GM12878 (cell line): ENCODE results near the gene SARDH. TPM values are rescaled to one million over a fixed set of nuclear protein-coding genes. Genes with fewer than 3 reads are reported as not detected.

Experiments
- CUX1 ChIP-seq: IDR thresholded peaks from 2 replicates; pipeline ENCODE4 v1.6.1; 2012; ENCODE audit warnings: improper control_type of control experiment, low read depth, low read length; ENCODE audit not compliant: insufficient replicate concordance
- SMARCA5 ChIP-seq: fragments of 450-650 bp; IDR thresholded peaks from 2 replicates; pipeline ENCODE4 v1.6.1; 2017; ENCODE audit warnings: mild to moderate bottlenecking
- ZNF207 ChIP-seq: fragments of 450-650 bp; IDR thresholded peaks from 2 replicates; pipeline ENCODE4 v1.6.1; 2014; ENCODE audit warnings: antibody characterized with exemption, mild to moderate bottlenecking, borderline replicate concordance
- ZNF384 ChIP-seq: IDR thresholded peaks from 2 replicates; pipeline ENCODE4 v1.6.1; 2012; ENCODE audit warnings: low read depth, mild to moderate bottlenecking, low read length, improper control_type of control experiment, borderline replicate concordance
- polyA plus RNA-seq, 11 experiments: library from polyadenylated mRNA; depleted of rRNA in 4 of 11; unstranded in 6 of 11; stranded (reverse) in 5 of 11; fragments of >200 nt; fragmentation: Nextera tagmentation in 4 of 11; fragmentation: Illumina TruSeq in 1 of 11; extraction: Ambion mirVana in 4 of 11; extraction: Trizol in 1 of 11; gene quantifications; 1 replicate in 1 of 11; 2 replicates in 10 of 11; pipeline versions ENCODE4 v1.2.1 to v1.2.3, GENCODE V29; 2011 to 2016; ENCODE audit warnings: inconsistent platforms in 2 of 11, missing spikeins in 2 of 11, low read depth in 1 of 11
- total RNA-seq, 4 experiments: library from RNA; depleted of rRNA in 3 of 4; stranded (reverse); fragments of >200 nt in 3 of 4; fragmentation: Illumina TruSeq in 1 of 4; extraction: Trizol in 1 of 4; gene quantifications; 2 replicates each; pipeline versions ENCODE4 v1.2.1 to v1.2.3, GENCODE V29; 2013 to 2021
- TF ChIP-seq, protein P1 (sequence below): fragments of 450-650 bp; formaldehyde crosslinking; IDR thresholded peaks from 2 replicates; pipeline ENCODE4 v1.5.0; 2022; ENCODE audit warnings: mild to moderate bottlenecking, missing genetic modification characterization

The SARDH gene
- total and polyA plus RNA-seq, 10 of the 15 experiments (the other 5 are each of a cell fraction or from before 2014, with no cell fraction given) = 0.03 to 0.15 (median 0.10) TPM; not detected in 6

GRCh38 chr9:133635533-133636531, 102.3 kb downstream of the SARDH start, which contains the start of gene DBH (continued):
- TF ChIP-seq CUX1 = no peak
- TF ChIP-seq ZNF384 = no peak
- no peak for TF ChIP-seq ZNF207
- TF ChIP-seq, protein P1, sequence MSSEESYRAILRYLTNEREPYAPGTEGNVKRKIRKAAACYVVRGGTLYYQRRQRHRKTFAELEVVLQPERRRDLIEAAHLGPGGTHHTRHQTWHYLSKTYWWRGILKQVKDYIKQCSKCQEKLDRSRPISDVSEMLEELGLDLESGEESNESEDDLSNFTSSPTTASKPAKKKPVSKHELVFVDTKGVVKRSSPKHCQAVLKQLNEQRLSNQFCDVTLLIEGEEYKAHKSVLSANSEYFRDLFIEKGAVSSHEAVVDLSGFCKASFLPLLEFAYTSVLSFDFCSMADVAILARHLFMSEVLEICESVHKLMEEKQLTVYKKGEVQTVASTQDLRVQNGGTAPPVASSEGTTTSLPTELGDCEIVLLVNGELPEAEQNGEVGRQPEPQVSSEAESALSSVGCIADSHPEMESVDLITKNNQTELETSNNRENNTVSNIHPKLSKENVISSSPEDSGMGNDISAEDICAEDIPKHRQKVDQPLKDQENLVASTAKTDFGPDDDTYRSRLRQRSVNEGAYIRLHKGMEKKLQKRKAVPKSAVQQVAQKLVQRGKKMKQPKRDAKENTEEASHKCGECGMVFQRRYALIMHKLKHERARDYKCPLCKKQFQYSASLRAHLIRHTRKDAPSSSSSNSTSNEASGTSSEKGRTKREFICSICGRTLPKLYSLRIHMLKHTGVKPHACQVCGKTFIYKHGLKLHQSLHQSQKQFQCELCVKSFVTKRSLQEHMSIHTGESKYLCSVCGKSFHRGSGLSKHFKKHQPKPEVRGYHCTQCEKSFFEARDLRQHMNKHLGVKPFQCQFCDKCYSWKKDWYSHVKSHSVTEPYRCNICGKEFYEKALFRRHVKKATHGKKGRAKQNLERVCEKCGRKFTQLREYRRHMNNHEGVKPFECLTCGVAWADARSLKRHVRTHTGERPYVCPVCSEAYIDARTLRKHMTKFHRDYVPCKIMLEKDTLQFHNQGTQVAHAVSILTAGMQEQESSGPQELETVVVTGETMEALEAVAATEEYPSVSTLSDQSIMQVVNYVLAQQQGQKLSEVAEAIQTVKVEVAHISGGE (CRISPR knock-in tag) = no peak
- TF ChIP-seq SMARCA5 = no peak
